HEK293 (cell line): Measurements from ENCODE around the gene SLK.

Experiments used
- EGR2 ChIP-seq: fragments of 450-650 bp; formaldehyde crosslinking; IDR thresholded peaks from 2 replicates; pipeline ENCODE4 v1.5.1; 2016; ENCODE audit warnings: low read depth, missing biosample characterization, missing genetic modification characterization
- GLI2 ChIP-seq: fragments of 450-650 bp; formaldehyde crosslinking; IDR thresholded peaks from 2 replicates; pipeline ENCODE4; 2017; ENCODE audit warnings: missing biosample characterization, missing genetic modification characterization, low read depth, borderline replicate concordance
- GLIS2 ChIP-seq: fragments of 450-650 bp; formaldehyde crosslinking; IDR thresholded peaks from 2 replicates; pipeline ENCODE4 v1.5.1; 2016; ENCODE audit warnings: missing biosample characterization, missing genetic modification characterization
- HIC1 ChIP-seq: fragments of 450-650 bp; formaldehyde crosslinking; IDR thresholded peaks from 2 replicates; pipeline ENCODE4 v1.5.1; 2016; ENCODE audit warnings: missing biosample characterization, missing genetic modification characterization
- INSM2 ChIP-seq: fragments of 450-650 bp; formaldehyde crosslinking; IDR thresholded peaks from 2 replicates; pipeline ENCODE4 v1.5.1; 2016; ENCODE audit warnings: missing biosample characterization, missing genetic modification characterization
- KLF17 ChIP-seq: fragments of 450-650 bp; formaldehyde crosslinking; IDR thresholded peaks from 2 replicates; pipeline ENCODE4 v1.5.1; 2016; ENCODE audit warnings: missing biosample characterization, missing genetic modification characterization
- PRDM4 ChIP-seq: fragments of 450-650 bp; formaldehyde crosslinking; IDR thresholded peaks from 2 replicates; pipeline ENCODE4 v1.5.1; 2017; ENCODE audit warnings: missing biosample characterization, missing genetic modification characterization
- SALL2 ChIP-seq: fragments of 450-650 bp; formaldehyde crosslinking; IDR thresholded peaks from 2 replicates; pipeline ENCODE4 v1.5.0; 2017; ENCODE audit warnings: missing biosample characterization, mild to moderate bottlenecking, missing genetic modification characterization, borderline replicate concordance
- WT1 ChIP-seq: fragments of 450-650 bp; formaldehyde crosslinking; IDR thresholded peaks from 2 replicates; pipeline ENCODE4 v1.5.1; 2016; ENCODE audit warnings: missing biosample characterization, missing genetic modification characterization
- ZFHX2 ChIP-seq: fragments of 450-650 bp; formaldehyde crosslinking; conservative IDR thresholded peaks from 2 replicates; pipeline ENCODE4 v1.5.1; 2016; ENCODE audit warnings: missing biosample characterization, missing genetic modification characterization
- ZNF10 ChIP-seq: fragments of 450-650 bp; formaldehyde crosslinking; IDR thresholded peaks from 2 replicates; pipeline ENCODE4 v1.5.1; 2017; ENCODE audit warnings: missing biosample characterization, missing genetic modification characterization
- ZNF2 ChIP-seq: fragments of 450-650 bp; formaldehyde crosslinking; IDR thresholded peaks from 2 replicates; pipeline ENCODE4 v1.5.1; 2016; ENCODE audit warnings: missing biosample characterization, missing genetic modification characterization
- ZNF24 ChIP-seq: fragments of 450-650 bp; formaldehyde crosslinking; IDR thresholded peaks from 2 replicates; pipeline ENCODE4 v1.5.1; 2016; ENCODE audit warnings: missing biosample characterization, missing genetic modification characterization
- ZNF324 ChIP-seq: fragments of 450-650 bp; formaldehyde crosslinking; IDR thresholded peaks from 2 replicates; pipeline ENCODE4 v1.5.1; 2016; ENCODE audit warnings: missing biosample characterization, missing genetic modification characterization
- ZNF335 ChIP-seq: fragments of 450-650 bp; formaldehyde crosslinking; conservative IDR thresholded peaks from 2 replicates; pipeline ENCODE4 v1.5.1; 2016; ENCODE audit warnings: missing biosample characterization, missing genetic modification characterization
- ZNF362 ChIP-seq: fragments of 450-650 bp; formaldehyde crosslinking; IDR thresholded peaks from 2 replicates; pipeline ENCODE4 v1.5.1; 2016; ENCODE audit warnings: missing biosample characterization, missing genetic modification characterization
- ZNF37A ChIP-seq: fragments of 450-650 bp; IDR thresholded peaks from 2 replicates; pipeline ENCODE4 v1.5.1; 2018; ENCODE audit warnings: missing biosample characterization, missing genetic modification characterization
- ZNF394 ChIP-seq: fragments of 450-650 bp; formaldehyde crosslinking; IDR thresholded peaks from 2 replicates; pipeline ENCODE4 v1.5.1; 2016; ENCODE audit warnings: missing biosample characterization, missing genetic modification characterization, mild to moderate bottlenecking, moderate library complexity, borderline replicate concordance
- ZNF416 ChIP-seq: fragments of 450-650 bp; formaldehyde crosslinking; IDR thresholded peaks from 2 replicates; pipeline ENCODE4 v1.5.1; 2016; ENCODE audit warnings: missing biosample characterization, missing genetic modification characterization
- ZNF433 ChIP-seq: fragments of 450-650 bp; formaldehyde crosslinking; IDR thresholded peaks from 2 replicates; pipeline ENCODE4 v1.5.1; 2016; ENCODE audit warnings: missing biosample characterization, missing genetic modification characterization, low read depth
- ZNF510 ChIP-seq: fragments of 450-650 bp; formaldehyde crosslinking; IDR thresholded peaks from 2 replicates; pipeline ENCODE4 v1.5.1; 2018; ENCODE audit warnings: mild to moderate bottlenecking, missing genetic modification characterization, missing biosample characterization; ENCODE audit not compliant: insufficient replicate concordance
- ZNF514 ChIP-seq: fragments of 450-650 bp; formaldehyde crosslinking; IDR thresholded peaks from 2 replicates; pipeline ENCODE4 v1.5.1; 2016; ENCODE audit warnings: missing biosample characterization, missing genetic modification characterization
- ZNF558 ChIP-seq: fragments of 450-650 bp; formaldehyde crosslinking; IDR thresholded peaks from 2 replicates; pipeline ENCODE4 v1.5.1; 2016; ENCODE audit warnings: missing biosample characterization, missing genetic modification characterization
- ZNF585B ChIP-seq: fragments of 450-650 bp; formaldehyde crosslinking; IDR thresholded peaks from 2 replicates; pipeline ENCODE4 v1.5.1; 2016; ENCODE audit warnings: missing biosample characterization, missing genetic modification characterization
- ZNF621 ChIP-seq: fragments of 450-650 bp; formaldehyde crosslinking; IDR thresholded peaks from 2 replicates; pipeline ENCODE4 v1.5.1; 2017; ENCODE audit warnings: missing biosample characterization, missing genetic modification characterization
- ZNF623 ChIP-seq: fragments of 450-650 bp; formaldehyde crosslinking; IDR thresholded peaks from 2 replicates; pipeline ENCODE4 v1.5.1; 2016; ENCODE audit warnings: missing biosample characterization, missing genetic modification characterization
- ZNF76 ChIP-seq: fragments of 450-650 bp; formaldehyde crosslinking; IDR thresholded peaks from 2 replicates; pipeline ENCODE4; 2016; ENCODE audit warnings: low read depth, missing biosample characterization, missing genetic modification characterization, borderline replicate concordance
- ZNF768 ChIP-seq: fragments of 450-650 bp; formaldehyde crosslinking; IDR thresholded peaks from 2 replicates; pipeline ENCODE4 v1.5.1; 2018; ENCODE audit warnings: missing biosample characterization, mild to moderate bottlenecking, missing genetic modification characterization
- ZNF837 ChIP-seq: fragments of 450-650 bp; formaldehyde crosslinking; IDR thresholded peaks from 2 replicates; pipeline ENCODE4 v1.5.1; 2016; ENCODE audit warnings: missing biosample characterization, missing genetic modification characterization
- ZNF843 ChIP-seq: fragments of 450-650 bp; formaldehyde crosslinking; IDR thresholded peaks from 2 replicates; pipeline ENCODE4 v1.5.1; 2016; ENCODE audit warnings: missing biosample characterization, missing genetic modification characterization
- ZSCAN30 ChIP-seq: fragments of 450-650 bp; IDR thresholded peaks from 2 replicates; pipeline ENCODE4 v1.5.1; 2018; ENCODE audit warnings: missing biosample characterization, mild to moderate bottlenecking, missing genetic modification characterization, moderate library complexity
- ZXDB ChIP-seq: fragments of 450-650 bp; formaldehyde crosslinking; IDR thresholded peaks from 2 replicates; pipeline ENCODE4 v1.5.1; 2016; ENCODE audit warnings: missing biosample characterization, missing genetic modification characterization

The SLK gene

GRCh38 chr10:103917302-103918052, 49.5 kb upstream of the SLK start (continued):
- TF ChIP-seq ZNF433: no peak
- TF ChIP-seq ZNF2: peak; percentile 69; the same call in 1 of the 2 replicates
- no peak for TF ChIP-seq ZNF768 (tag by site-specific recombination)
- 0 out of 2 replicates have a peak, but pooled peaks have one; percentile 32 for TF ChIP-seq PRDM4 (tag by site-specific recombination)
- TF ChIP-seq GLIS2 (tag by site-specific recombination): peak; percentile 84
- peak; percentile 72; the same call in 1 of the 2 replicates for TF ChIP-seq KLF17 (tag by site-specific recombination)
- TF ChIP-seq HIC1 (tag by site-specific recombination): peak; percentile 53; the same call in 1 of the 2 replicates
- TF ChIP-seq ZSCAN30 (tag by site-specific recombination): peak; percentile 92
- 0 out of 2 replicates have a peak, but pooled peaks have one; percentile 21 for TF ChIP-seq EGR2 (tag by site-specific recombination)
- TF ChIP-seq ZNF362 (tag by site-specific recombination): peak; percentile 91
- TF ChIP-seq ZXDB: peak; percentile 87
- TF ChIP-seq ZNF24 (tag by site-specific recombination): peak; percentile 85; the same call in 1 of the 2 replicates
- TF ChIP-seq ZNF335 (tag by site-specific recombination): peak; percentile 96
- peak; percentile 31; the same call in 1 of the 2 replicates for TF ChIP-seq ZNF843
- TF ChIP-seq ZNF394 (tag by site-specific recombination): peak; percentile 64; the same call in 1 of the 2 replicates
- TF ChIP-seq ZNF514 (tag by site-specific recombination): no peak
- no peak for TF ChIP-seq ZNF510 (tag by site-specific recombination)
- TF ChIP-seq INSM2 (tag by site-specific recombination): peak; percentile 64; the same call in 1 of the 2 replicates
- TF ChIP-seq ZNF837 (tag by site-specific recombination): peak; percentile 22; the same call in 1 of the 2 replicates
- TF ChIP-seq ZNF585B (tag by site-specific recombination): no peak
- peak; percentile 91 for TF ChIP-seq ZNF76 (tag by site-specific recombination)
- 0 out of 2 replicates have a peak, but pooled peaks have one; percentile 23 for TF ChIP-seq ZNF10 (tag by site-specific recombination)
- no peak for TF ChIP-seq ZNF623 (tag by site-specific recombination)
- no peak for TF ChIP-seq ZNF558 (tag by site-specific recombination)
- TF ChIP-seq SALL2 (tag by site-specific recombination): no peak
- TF ChIP-seq GLI2 (tag by site-specific recombination): no peak
- TF ChIP-seq ZNF621 (tag by site-specific recombination): no peak
- peak; percentile 81; the same call in 1 of the 2 replicates for TF ChIP-seq ZNF324 (tag by site-specific recombination)
- no peak for TF ChIP-seq ZNF37A
- no peak for TF ChIP-seq ZNF416
- peak; percentile 49 for TF ChIP-seq ZFHX2 (tag by site-specific recombination)
- no peak for TF ChIP-seq WT1 (tag by site-specific recombination)
